Endodermal cell (in vitro differentiated cells): ENCODE measurements around the gene KCNG2. TPM values are rescaled to one million over a fixed set of nuclear protein-coding genes. Genes with fewer than 3 reads are reported as not detected.
A peak's percentile ranks its signal among the peaks of the same experiment; 100 is the strongest.

ENCODE experiments used
- DNase-seq: peaks from one replicate; pipeline ENCODE4 v3.0.0-alpha.2; 2017
- H3K27ac ChIP-seq: 2 replicates; pipeline ENCODE4 v1.5.1; 2013; ENCODE audit warnings: mild to moderate bottlenecking, low read depth, low read length, moderate library complexity
- H3K27me3 ChIP-seq: 2 replicates; pipeline ENCODE4 v1.6.1; 2013; ENCODE audit warnings: mild to moderate bottlenecking, low read length, moderate library complexity; ENCODE audit not compliant: insufficient read depth, control insufficient read depth, poor library complexity, severe bottlenecking
- H3K36me3 ChIP-seq: 2 replicates; pipeline ENCODE4 v1.7.0; 2013; ENCODE audit warnings: mild to moderate bottlenecking, low read length, moderate library complexity; ENCODE audit not compliant: control insufficient read depth, insufficient read depth
- H3K4me1 ChIP-seq: one replicate; pipeline ENCODE4 v1.7.0; 2013; ENCODE audit warnings: low read length; ENCODE audit not compliant: control insufficient read depth, insufficient read depth
- H3K4me3 ChIP-seq: 2 replicates; pipeline ENCODE4 v1.5.1; 2013; ENCODE audit warnings: mild to moderate bottlenecking, low read length, moderate library complexity
- H3K9ac ChIP-seq: 2 replicates; pipeline ENCODE4 v1.6.1; 2013; ENCODE audit warnings: mild to moderate bottlenecking, low read length, moderate library complexity; ENCODE audit not compliant: poor library complexity, severe bottlenecking; ENCODE audit errors: extremely low read depth
- H3K9me3 ChIP-seq: 2 replicates; pipeline ENCODE4 v1.6.1; 2013; ENCODE audit warnings: mild to moderate bottlenecking, low read length, moderate library complexity; ENCODE audit not compliant: control insufficient read depth
- H3K27ac Mint-ChIP-seq: 2 replicates; pipeline ENCODE4 v1.8.0; 2020; ENCODE audit warnings: mixed read lengths
- H3K27me3 Mint-ChIP-seq: 2 replicates; pipeline ENCODE4 v1.8.0; 2021; ENCODE audit warnings: mild to moderate bottlenecking, mixed read lengths; ENCODE audit not compliant: insufficient read depth
- H3K36me3 Mint-ChIP-seq: 2 replicates; pipeline ENCODE4 v1.8.0; 2020; ENCODE audit warnings: low read depth, mixed read lengths
- H3K4me1 Mint-ChIP-seq: 2 replicates; pipeline ENCODE4 v1.8.0; 2020; ENCODE audit warnings: mixed read lengths
- H3K4me3 Mint-ChIP-seq: 2 replicates; pipeline ENCODE4 v1.8.0; 2020; ENCODE audit warnings: mild to moderate bottlenecking, moderate library complexity, mixed read lengths
- H3K9me3 Mint-ChIP-seq: 2 replicates; pipeline ENCODE4 v1.8.0; 2020; ENCODE audit warnings: mild to moderate bottlenecking, mixed read lengths
- WGBS, 2 experiments: methylation state at CpG; one replicate each; pipeline versions ENCODE4 v1.1.5 to v1.1.7; 2013; ENCODE audit warnings: missing lambda C conversion rate in 2 of 2, mixed read lengths in 1 of 2; ENCODE audit not compliant: insufficient coverage in 1 of 2, insufficient read length in 1 of 2; 5-methylcytosine and 5-hydroxymethylcytosine counted together
- total RNA-seq, 2 donors: library from RNA; stranded (reverse); fragmentation: NEBNext Ultra II Directional in 1 of 2; extraction: Animal tissue kit (Norgen Biotek cat#: 25700) in 1 of 2; gene quantifications; 2 replicates in 1 of 2; 3 replicates in 1 of 2; pipeline ENCODE4 v1.2.1, GENCODE V29; 2021
- TF ChIP-seq, protein P1 (sequence below): fragments of 200-600 bp; sonication (generic); conservative IDR thresholded peaks from 2 replicates; pipeline ENCODE4 v1.5.0; 2021; ENCODE audit warnings: antibody characterized with exemption, mild to moderate bottlenecking

KCNG2 gene
- total RNA-seq, 2 donors from 2014 or later: not detected

DNA sequence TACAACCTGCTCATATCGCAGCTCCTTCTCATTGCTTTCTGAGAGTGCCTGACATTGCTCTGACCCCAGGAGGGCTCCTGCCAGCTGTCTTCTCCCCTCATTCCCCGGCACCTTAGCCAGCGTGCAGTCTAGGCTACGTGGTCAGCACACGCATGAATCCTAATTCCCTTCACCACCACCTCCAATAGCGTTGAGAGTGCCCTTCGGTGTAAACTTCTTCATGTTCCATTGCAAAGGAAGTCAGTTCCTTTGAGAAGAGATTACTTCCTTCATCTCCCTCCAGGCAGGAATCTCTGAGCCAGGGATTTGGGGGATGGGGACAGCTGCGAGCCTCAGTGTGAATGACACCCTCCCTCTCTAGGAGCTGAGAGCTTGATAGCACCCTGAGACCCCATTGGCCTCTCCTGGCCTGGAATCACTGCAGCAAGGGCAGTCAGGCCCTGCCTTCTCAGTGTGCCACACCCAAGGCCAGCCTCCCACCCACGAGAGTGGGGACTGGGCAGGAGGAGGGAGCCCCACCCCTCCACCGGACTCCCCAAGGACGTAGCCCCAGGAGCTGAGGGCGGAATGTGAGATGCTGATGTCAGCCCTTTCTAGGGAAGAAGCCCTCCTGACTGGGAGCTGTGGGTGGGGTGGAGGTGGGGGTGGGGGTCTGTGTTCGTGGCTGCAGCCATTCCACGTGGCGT is 100.3 kb downstream of the KCNG2 start:
- Mint-ChIP-seq H3K4me3 (no peak overlapping the region), H3K9me3 (peaks cover 59% of the 10 kb centered on the region), H3K4me1 (no peaks in the 10 kb centered on the region), H3K27ac (no peak overlapping the region), H3K36me3 (peaks cover 19% of the 10 kb centered on the region), H3K27me3 (peaks cover 9% of the 10 kb centered on the region)
- H3K36me3 ChIP-seq: peaks cover 8% of the 10 kb centered on the region
- no peak for DNase-seq
- 93 to 94% methylated on average over 8 to 14 of the region's 15 CpGs for WGBS, 2 experiments
- H3K27ac ChIP-seq: no peak overlapping the region
- H3K27me3 ChIP-seq: no peaks in the 10 kb centered on the region
- H3K4me3 ChIP-seq: peak overlapping the region; percentile 5
- no peak overlapping the region for H3K9ac ChIP-seq
- no peaks in the 10 kb centered on the region for H3K4me1 ChIP-seq
- peaks cover 56% of the 10 kb centered on the region for H3K9me3 ChIP-seq
- TF ChIP-seq, protein P1, sequence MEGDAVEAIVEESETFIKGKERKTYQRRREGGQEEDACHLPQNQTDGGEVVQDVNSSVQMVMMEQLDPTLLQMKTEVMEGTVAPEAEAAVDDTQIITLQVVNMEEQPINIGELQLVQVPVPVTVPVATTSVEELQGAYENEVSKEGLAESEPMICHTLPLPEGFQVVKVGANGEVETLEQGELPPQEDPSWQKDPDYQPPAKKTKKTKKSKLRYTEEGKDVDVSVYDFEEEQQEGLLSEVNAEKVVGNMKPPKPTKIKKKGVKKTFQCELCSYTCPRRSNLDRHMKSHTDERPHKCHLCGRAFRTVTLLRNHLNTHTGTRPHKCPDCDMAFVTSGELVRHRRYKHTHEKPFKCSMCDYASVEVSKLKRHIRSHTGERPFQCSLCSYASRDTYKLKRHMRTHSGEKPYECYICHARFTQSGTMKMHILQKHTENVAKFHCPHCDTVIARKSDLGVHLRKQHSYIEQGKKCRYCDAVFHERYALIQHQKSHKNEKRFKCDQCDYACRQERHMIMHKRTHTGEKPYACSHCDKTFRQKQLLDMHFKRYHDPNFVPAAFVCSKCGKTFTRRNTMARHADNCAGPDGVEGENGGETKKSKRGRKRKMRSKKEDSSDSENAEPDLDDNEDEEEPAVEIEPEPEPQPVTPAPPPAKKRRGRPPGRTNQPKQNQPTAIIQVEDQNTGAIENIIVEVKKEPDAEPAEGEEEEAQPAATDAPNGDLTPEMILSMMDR: no peak

DNA sequence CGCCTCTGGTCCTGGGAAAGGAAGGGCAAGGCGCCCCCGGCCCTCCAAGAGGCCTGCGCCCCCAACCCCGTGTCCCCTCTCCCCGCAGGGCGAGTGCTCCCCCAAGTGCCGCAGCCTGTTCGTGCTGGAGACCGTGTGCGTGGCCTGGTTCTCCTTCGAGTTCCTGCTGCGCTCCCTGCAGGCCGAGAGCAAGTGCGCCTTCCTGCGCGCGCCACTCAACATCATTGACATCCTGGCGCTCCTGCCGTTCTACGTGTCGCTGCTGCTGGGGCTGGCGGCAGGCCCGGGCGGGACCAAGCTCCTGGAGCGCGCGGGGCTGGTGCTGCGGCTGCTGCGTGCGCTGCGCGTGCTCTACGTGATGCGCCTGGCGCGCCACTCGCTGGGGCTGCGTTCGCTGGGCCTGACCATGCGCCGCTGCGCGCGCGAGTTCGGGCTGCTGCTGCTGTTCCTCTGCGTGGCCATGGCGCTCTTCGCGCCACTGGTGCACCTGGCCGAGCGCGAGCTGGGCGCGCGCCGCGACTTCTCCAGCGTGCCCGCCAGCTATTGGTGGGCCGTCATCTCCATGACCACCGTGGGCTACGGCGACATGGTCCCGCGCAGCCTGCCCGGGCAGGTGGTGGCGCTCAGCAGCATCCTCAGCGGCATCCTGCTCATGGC is 101.3 kb downstream of the KCNG2 start:
- no peak overlapping the region for H3K27ac Mint-ChIP-seq
- no peak overlapping the region for H3K4me3 Mint-ChIP-seq
- WGBS, 2 experiments: 97 to 98% methylated on average over 45 to 70 of the region's 70 CpGs
- peaks cover 50% of the 10 kb centered on the region for H3K9me3 Mint-ChIP-seq
- H3K4me1 Mint-ChIP-seq: no peaks in the 10 kb centered on the region
- H3K4me1 ChIP-seq: no peaks in the 10 kb centered on the region
- no peaks in the 10 kb centered on the region for H3K27me3 ChIP-seq
- no peak overlapping the region for H3K4me3 ChIP-seq
- peaks cover 22% of the 10 kb centered on the region for H3K36me3 Mint-ChIP-seq
- H3K27me3 Mint-ChIP-seq: peaks cover 9% of the 10 kb centered on the region
- H3K36me3 ChIP-seq: peaks cover 9% of the 10 kb centered on the region
- H3K27ac ChIP-seq: no peak overlapping the region
- H3K9me3 ChIP-seq: peaks cover 46% of the 10 kb centered on the region
- TF ChIP-seq, protein P1: no peak
- DNase-seq: no peak
- no peak overlapping the region for H3K9ac ChIP-seq

DNA sequence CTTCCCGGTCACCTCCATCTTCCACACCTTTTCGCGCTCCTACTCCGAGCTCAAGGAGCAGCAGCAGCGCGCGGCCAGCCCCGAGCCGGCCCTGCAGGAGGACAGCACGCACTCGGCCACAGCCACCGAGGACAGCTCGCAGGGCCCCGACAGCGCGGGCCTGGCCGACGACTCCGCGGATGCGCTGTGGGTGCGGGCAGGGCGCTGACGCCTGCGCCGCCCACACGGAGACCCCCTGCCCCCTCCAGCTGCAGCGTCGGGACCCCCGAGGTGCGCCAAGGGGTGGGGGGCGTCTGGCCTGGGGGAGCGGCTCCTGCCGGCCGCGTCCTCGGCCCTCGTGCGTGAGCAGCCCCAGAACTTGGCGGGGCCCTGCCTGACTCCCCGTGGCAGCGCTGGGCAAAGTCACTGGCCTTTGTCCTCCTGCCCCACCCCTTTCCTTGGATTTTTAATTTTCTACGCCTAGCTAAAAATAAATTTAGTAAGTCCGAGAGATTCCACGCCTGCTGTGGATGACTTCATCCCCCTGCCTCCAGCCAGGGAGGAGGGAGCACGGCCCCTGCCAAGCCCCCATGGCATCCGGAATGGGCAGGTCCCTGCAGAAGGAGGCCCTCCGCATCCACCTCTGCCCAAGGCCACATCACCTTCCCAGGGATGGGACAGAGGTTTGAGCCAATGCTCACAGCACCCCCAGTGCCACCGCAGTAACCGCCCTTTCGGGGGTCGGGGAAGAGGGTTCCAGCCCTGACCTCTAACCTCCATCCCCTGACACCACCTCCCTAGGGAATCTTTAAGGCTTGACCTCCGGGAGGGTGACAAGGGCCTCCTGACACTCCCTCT is 102.1 kb downstream of the KCNG2 start:
- Histone ChIP-seq H3K27me3 (no peaks in the 10 kb centered on the region), H3K9ac (no peak overlapping the region), H3K36me3 (peaks cover 9% of the 10 kb centered on the region), H3K4me1 (no peaks in the 10 kb centered on the region), H3K27ac (no peak overlapping the region), H3K4me3 (no peak overlapping the region), H3K9me3 (peaks cover 38% of the 10 kb centered on the region)
- TF ChIP-seq, protein P1: no peak
- Mint-ChIP-seq H3K27ac (no peak overlapping the region), H3K4me3 (no peak overlapping the region), H3K27me3 (peaks cover 9% of the 10 kb centered on the region), H3K36me3 (peaks cover 22% of the 10 kb centered on the region), H3K9me3 (peaks cover 44% of the 10 kb centered on the region), H3K4me1 (no peaks in the 10 kb centered on the region)
- peak; percentile 32 for DNase-seq
- 96 to 97% methylated on average over 37 to 53 of the region's 53 CpGs for WGBS, 2 experiments
